ENCODE measurements around the gene B3GAT2. TPM values are rescaled to one million over a fixed set of nuclear protein-coding genes. Genes with fewer than 3 reads are reported as not detected.

The B3GAT2 gene
- total RNA-seq, 4 donors from 2014 or later = 0.21 TPM; not detected in 3

GRCh38 chr6:70967049-70967448 lies 10.2 kb upstream of the B3GAT2 start:
- Histone ChIP-seq H3K4me3 (no peak overlapping the region), H3K9me3 (no peaks in the 10 kb centered on the region), H3K36me3 (no peaks in the 10 kb centered on the region), H3K27me3 (no peaks in the 10 kb centered on the region), H3K27ac (no peak overlapping the region), H3K4me1 (no peaks in the 10 kb centered on the region)
- no peak for TF ChIP-seq POLR2A (IDR thresholded peaks at IDR 0.05)
- TF ChIP-seq CTCF (IDR thresholded peaks at IDR 0.05) = no peak
- TF ChIP-seq EP300 (IDR thresholded peaks at IDR 0.05) = no peak
- no peak for TF ChIP-seq POLR2AphosphoS5 (IDR thresholded peaks at IDR 0.05)
- WGBS = 93% methylated on average over 3 of the region's 3 CpGs
- no peak for DNase-seq (ENCODE audit: low spot score in 2 of 2)

- no peak overlapping the region for H3K27ac ChIP-seq
- H3K27me3 ChIP-seq = peaks cover 45% of the 10 kb centered on the region
- H3K4me3 ChIP-seq = peak overlapping the region; percentile 65
- WGBS = 5% methylated on average over 11 of the region's 19 CpGs
- H3K9me3 ChIP-seq = no peaks in the 10 kb centered on the region
- H3K36me3 ChIP-seq = no peaks in the 10 kb centered on the region
- DNase-seq (ENCODE audit: low spot score in 2 of 2) = no peak
- TF ChIP-seq POLR2A (IDR thresholded peaks at IDR 0.05) (no peak), POLR2AphosphoS5 (IDR thresholded peaks at IDR 0.05) (no peak), EP300 (IDR thresholded peaks at IDR 0.05) (no peak), CTCF (IDR thresholded peaks at IDR 0.05) (no peak)
- H3K4me1 ChIP-seq = peaks cover 25% of the 10 kb centered on the region
Measured at GRCh38 chr6:70957284-70957617, 391 bp upstream of the B3GAT2 start.

- TF ChIP-seq EP300 (IDR thresholded peaks at IDR 0.05) (no peak), CTCF (IDR thresholded peaks at IDR 0.05) (no peak), POLR2A (IDR thresholded peaks at IDR 0.05) (no peak), POLR2AphosphoS5 (IDR thresholded peaks at IDR 0.05) (no peak)
- peak overlapping the region; percentile 65 for H3K4me3 ChIP-seq
- peaks cover 45% of the 10 kb centered on the region for H3K27me3 ChIP-seq
Measured at GRCh38 chr6:70956191-70956450, 739 bp downstream of the B3GAT2 start.

GRCh38 chr6:70955441-70956190 lies 1.2 kb downstream of the B3GAT2 start:
- 4% methylated on average over 24 of the region's 65 CpGs for WGBS
- Histone ChIP-seq H3K9me3 (no peaks in the 10 kb centered on the region), H3K4me1 (peaks cover 25% of the 10 kb centered on the region), H3K4me3 (peak overlapping the region; percentile 65), H3K27ac (no peak overlapping the region), H3K36me3 (no peaks in the 10 kb centered on the region), H3K27me3 (peaks cover 45% of the 10 kb centered on the region)
- DNase-seq (ENCODE audit: low spot score in 2 of 2) = peak; percentile 76 to 84
- TF ChIP-seq POLR2A (IDR thresholded peaks at IDR 0.05) (no peak), CTCF (IDR thresholded peaks at IDR 0.05) (peak; percentile 50 to 91), EP300 (IDR thresholded peaks at IDR 0.05) (no peak)

More at GRCh38 chr6:70956191-70956450, 739 bp downstream of the B3GAT2 start:
- Histone ChIP-seq H3K4me1 (peaks cover 25% of the 10 kb centered on the region), H3K27ac (no peak overlapping the region), H3K36me3 (no peaks in the 10 kb centered on the region), H3K9me3 (no peaks in the 10 kb centered on the region)
- 2% methylated on average over 21 of the region's 27 CpGs for WGBS
- DNase-seq (ENCODE audit: low spot score in 2 of 2) = no peak

- TF ChIP-seq EP300 (IDR thresholded peaks at IDR 0.05) (no peak), POLR2AphosphoS5 (IDR thresholded peaks at IDR 0.05) (no peak), POLR2A (IDR thresholded peaks at IDR 0.05) (no peak), CTCF (IDR thresholded peaks at IDR 0.05) (no peak)
- H3K9me3 ChIP-seq = no peaks in the 10 kb centered on the region
- WGBS = 31% methylated on average over 14 of the region's 14 CpGs
- H3K36me3 ChIP-seq = no peaks in the 10 kb centered on the region
- peaks cover 25% of the 10 kb centered on the region for H3K4me1 ChIP-seq
- peaks cover 45% of the 10 kb centered on the region for H3K27me3 ChIP-seq
- no peak for DNase-seq (ENCODE audit: low spot score in 2 of 2)
- no peak overlapping the region for H3K4me3 ChIP-seq
- H3K27ac ChIP-seq = no peak overlapping the region
Measured at GRCh38 chr6:70954750-70955149, 2.1 kb downstream of the B3GAT2 start.
